Measurements from ENCODE around the gene POU6F2.
"Not testable (repeated sequence)": the region's sequence is repeated elsewhere in the genome, so short reads cannot be mapped to it uniquely, and the experiment has no call there.

POU6F2 gene

GRCh38 chr7:39194388-39194787 lies 216.7 kb downstream of the POU6F2 start:
- not testable (repeated sequence) for DNase-seq

- DNase-seq: no peak
These were observed 218.3 kb downstream of the POU6F2 start for GRCh38 chr7:39195967-39196366.

GRCh38 chr7:39197831-39198230 lies 220.1 kb downstream of the POU6F2 start:
- DNase-seq: no peak

GRCh38 chr7:39198556-39198955 lies 220.8 kb downstream of the POU6F2 start:
- no peak for DNase-seq

- DNase-seq: no peak
These were observed 221.3 kb downstream of the POU6F2 start for GRCh38 chr7:39199006-39199405.

GRCh38 chr7:39199951-39200350 lies 222.2 kb downstream of the POU6F2 start:
- DNase-seq: no peak

GRCh38 chr7:39202041-39202440 lies 224.3 kb downstream of the POU6F2 start:
- DNase-seq: no peak

GRCh38 chr7:39210362-39210761 lies 232.7 kb downstream of the POU6F2 start:
- DNase-seq: no peak

- no peak for DNase-seq
These were observed 233.9 kb downstream of the POU6F2 start for GRCh38 chr7:39211581-39211980.

- DNase-seq: no peak
These were observed 235.2 kb downstream of the POU6F2 start for GRCh38 chr7:39212876-39213275.

GRCh38 chr7:39217783-39218182 lies 240.1 kb downstream of the POU6F2 start:
- no peak for DNase-seq

GRCh38 chr7:39219869-39220268 lies 242.2 kb downstream of the POU6F2 start:
- DNase-seq: no peak

GRCh38 chr7:39221901-39222300 lies 244.2 kb downstream of the POU6F2 start:
- no peak for DNase-seq

- no peak for DNase-seq
These were observed 251.2 kb downstream of the POU6F2 start for GRCh38 chr7:39228946-39229345.

GRCh38 chr7:39233851-39234529 lies 256.3 kb downstream of the POU6F2 start:
- no peak for DNase-seq

GRCh38 chr7:39238234-39238869 lies 260.6 kb downstream of the POU6F2 start:
- DNase-seq: no peak

GRCh38 chr7:39240864-39241263 lies 263.2 kb downstream of the POU6F2 start:
- DNase-seq: no peak

- DNase-seq: no peak
These were observed 269.9 kb downstream of the POU6F2 start for GRCh38 chr7:39247576-39247975.

GRCh38 chr7:39248041-39248691 lies 270.5 kb downstream of the POU6F2 start:
- no peak for DNase-seq

GRCh38 chr7:39248692-39249090 lies 271.0 kb downstream of the POU6F2 start:
- no peak for DNase-seq

GRCh38 chr7:39249635-39250152 lies 272.0 kb downstream of the POU6F2 start:
- DNase-seq: no peak

GRCh38 chr7:39252916-39253315 lies 275.2 kb downstream of the POU6F2 start:
- DNase-seq: no peak

- no peak for DNase-seq
These were observed 281.8 kb downstream of the POU6F2 start for GRCh38 chr7:39259391-39260003.

Data from activated T-cell treated with anti-CD3 and anti-CD28 coated beads for 4 hours (primary cell).